HG02885 (cell line): ENCODE measurements around the gene CALM1.

ENCODE experiments used
- ATAC-seq: cut with Tn5 transposase; IDR thresholded peaks from one replicate; pipeline ENCODE4 v1.9.1; 2021; ENCODE audit warnings: mild to moderate bottlenecking; ENCODE audit not compliant: unreplicated experiment, poor library complexity

CALM1 gene

GRCh38 chr14:90405755-90406154 lies 8.9 kb downstream of the CALM1 start:
- ATAC-seq = no peak

GRCh38 chr14:90406384-90406798 lies 9.6 kb downstream of the CALM1 start:
- ATAC-seq = no peak

GRCh38 chr14:90407230-90407629 lies 10.4 kb downstream of the CALM1 start:
- no peak for ATAC-seq

- ATAC-seq = no peak
Observed at GRCh38 chr14:90408713-90409112, 11.9 kb downstream of the CALM1 start.

GRCh38 chr14:90409209-90409730 lies 12.4 kb downstream of the CALM1 start:
- no peak for ATAC-seq

GRCh38 chr14:90412058-90412457 lies 15.2 kb downstream of the CALM1 start:
- ATAC-seq = no peak

GRCh38 chr14:90416720-90417119 lies 19.9 kb downstream of the CALM1 start:
- no peak for ATAC-seq

GRCh38 chr14:90418053-90418452 lies 21.2 kb downstream of the CALM1 start:
- ATAC-seq = no peak

GRCh38 chr14:90419200-90419599 lies 22.4 kb downstream of the CALM1 start:
- no peak for ATAC-seq

- ATAC-seq = no peak
Observed at GRCh38 chr14:90421001-90421631, 24.3 kb downstream of the CALM1 start.

GRCh38 chr14:90421632-90422020 lies 24.8 kb downstream of the CALM1 start:
- ATAC-seq = no peak

- ATAC-seq = no peak
Observed at GRCh38 chr14:90423166-90423565, 26.3 kb downstream of the CALM1 start.

GRCh38 chr14:90424075-90424474 lies 27.2 kb downstream of the CALM1 start:
- no peak for ATAC-seq

GRCh38 chr14:90424686-90425372 lies 28.0 kb downstream of the CALM1 start:
- ATAC-seq = no peak

- ATAC-seq = no peak
Observed at GRCh38 chr14:90425373-90425879, 28.6 kb downstream of the CALM1 start.

- no peak for ATAC-seq
Observed at GRCh38 chr14:90426031-90426540, 29.3 kb downstream of the CALM1 start.

GRCh38 chr14:90426663-90427062 lies 29.8 kb downstream of the CALM1 start:
- ATAC-seq = no peak

- ATAC-seq = no peak
Observed at GRCh38 chr14:90427848-90428426, 31.1 kb downstream of the CALM1 start.

GRCh38 chr14:90428676-90429075 lies 31.8 kb downstream of the CALM1 start:
- ATAC-seq = no peak

- no peak for ATAC-seq
Observed at GRCh38 chr14:90429236-90429635, 32.4 kb downstream of the CALM1 start.

- ATAC-seq = no peak
Observed at GRCh38 chr14:90429754-90430153, 32.9 kb downstream of the CALM1 start.
